ENCODE results near the gene NDUFAF2.
"Not testable (repeated sequence)": the region's sequence is repeated elsewhere in the genome, so short reads cannot be mapped to it uniquely, and the experiment has no call there.

The NDUFAF2 gene

GRCh38 chr5:61177716-61178115, 232.7 kb downstream of the NDUFAF2 start:
- no peak for DNase-seq (ENCODE audit: low spot score)

GRCh38 chr5:61178702-61179101, 233.7 kb downstream of the NDUFAF2 start:
- no peak for DNase-seq (ENCODE audit: low spot score)

DNA sequence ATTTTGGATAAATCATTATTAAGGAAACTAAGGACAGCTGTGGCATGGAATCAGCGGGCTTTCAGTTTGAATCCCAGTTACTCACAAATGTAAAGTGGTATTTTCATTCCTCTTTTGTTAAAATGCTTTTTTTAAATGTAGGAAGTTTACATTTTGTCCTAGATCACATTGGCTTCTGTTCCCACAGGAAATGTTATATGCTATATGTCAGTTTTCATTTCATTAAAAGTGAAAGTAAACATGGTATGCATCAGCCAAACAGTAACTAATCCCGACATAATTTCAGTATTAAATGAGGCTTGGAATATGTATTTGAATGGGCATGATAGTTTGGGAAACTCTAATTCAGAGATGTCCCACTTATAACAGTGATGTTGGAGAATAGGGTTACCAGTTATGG, 235.9 kb downstream of the NDUFAF2 start:
- DNase-seq (ENCODE audit: low spot score): no peak

GRCh38 chr5:61182449-61182848, 237.4 kb downstream of the NDUFAF2 start:
- DNase-seq (ENCODE audit: low spot score): no peak

DNA sequence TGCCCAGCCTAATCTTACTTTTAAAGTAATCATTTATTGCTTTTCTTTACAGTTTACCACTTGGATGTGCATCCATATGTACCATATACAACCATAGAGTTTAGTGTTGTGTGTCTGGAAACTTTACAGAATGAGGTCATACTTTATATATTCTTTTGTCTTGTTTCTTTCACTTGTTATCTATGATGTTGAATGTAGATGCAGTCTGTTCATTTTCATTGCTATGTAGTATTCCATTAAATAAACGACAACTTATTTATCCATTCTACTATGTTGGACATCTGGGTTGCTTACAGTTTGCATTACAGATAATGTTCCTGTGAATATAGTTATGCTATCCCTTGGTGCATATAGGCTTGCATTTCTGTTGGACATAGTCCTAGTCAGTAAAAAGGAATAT, 238.5 kb downstream of the NDUFAF2 start:
- DNase-seq (ENCODE audit: low spot score): no peak

- DNase-seq (ENCODE audit: low spot score): peak; percentile 7
Measured at GRCh38 chr5:61184708-61185107, 239.7 kb downstream of the NDUFAF2 start.

- DNase-seq (ENCODE audit: low spot score): no peak
Measured at GRCh38 chr5:61186634-61187033, 241.6 kb downstream of the NDUFAF2 start.

DNA sequence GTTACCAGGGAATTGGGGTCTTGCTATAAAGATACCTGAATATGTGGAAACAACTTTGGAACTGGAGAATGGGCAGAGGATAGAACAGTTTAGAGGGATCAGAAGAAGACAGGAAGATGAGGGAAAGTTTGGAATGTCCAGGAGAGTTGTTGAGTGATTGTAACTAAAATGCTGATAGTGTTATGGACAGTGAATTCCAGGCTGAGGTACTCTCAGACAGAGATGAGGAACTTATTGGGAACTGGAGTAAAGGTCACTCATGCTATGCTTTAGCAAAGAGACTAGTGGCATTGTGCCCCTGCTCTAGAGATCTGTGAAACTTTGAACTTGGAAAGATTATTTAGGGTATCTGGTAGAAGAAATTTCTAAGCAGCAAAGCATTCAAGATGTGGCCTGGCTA, 242.3 kb downstream of the NDUFAF2 start:
- DNase-seq (ENCODE audit: low spot score): not testable (repeated sequence)

- not testable (repeated sequence) for DNase-seq (ENCODE audit: low spot score)
Measured at GRCh38 chr5:61187826-61188225, 242.8 kb downstream of the NDUFAF2 start.

- no peak for DNase-seq (ENCODE audit: low spot score)
Measured at GRCh38 chr5:61198606-61199005, 253.6 kb downstream of the NDUFAF2 start.

DNA sequence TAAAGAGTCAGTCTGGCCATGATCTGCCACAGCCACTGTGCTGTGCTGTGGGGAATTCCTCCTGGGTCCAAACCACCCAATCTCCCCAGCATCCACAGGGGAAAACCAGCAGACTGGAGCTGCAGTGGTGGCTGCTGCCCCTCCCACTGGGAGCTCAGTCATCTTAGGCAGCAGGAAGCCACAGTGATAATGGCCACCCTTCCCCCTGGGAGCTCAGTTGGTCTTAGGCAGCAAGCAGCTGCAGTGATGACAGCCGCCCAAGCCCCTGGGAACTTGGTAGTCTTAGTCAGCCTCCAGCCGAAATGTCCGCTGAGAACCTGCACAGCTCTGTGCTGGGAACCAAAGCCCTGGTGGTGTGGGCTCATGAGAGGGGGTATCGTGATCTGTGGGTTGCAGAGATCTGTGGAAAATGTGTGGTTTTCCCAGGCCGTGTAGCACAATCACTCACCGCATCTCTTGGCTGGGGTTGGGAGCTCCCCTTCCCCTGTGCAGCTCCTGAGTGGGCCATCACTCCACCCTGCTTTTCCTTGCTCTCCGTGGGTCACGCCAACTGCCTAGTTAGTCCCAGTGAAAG, 255.7 kb downstream of the NDUFAF2 start:
- DNase-seq (ENCODE audit: low spot score): no peak

GRCh38 chr5:61202213-61202612, 257.2 kb downstream of the NDUFAF2 start:
- DNase-seq (ENCODE audit: low spot score): peak; percentile 7

Measured in AG08395 (cell line).